Measurements from ENCODE around the gene DDX6.
"Not testable (repeated sequence)": the region's sequence is repeated elsewhere in the genome, so short reads cannot be mapped to it uniquely, and the experiment has no call there.

GRCh38 chr11:118822936-118823510, 32.1 kb upstream of the DDX6 start:
- not testable (repeated sequence) for TF ChIP-seq POLR2A (IDR thresholded peaks at IDR 0.05; ENCODE audit: low read length); GATA1 (IDR thresholded peaks at IDR 0.05; ENCODE audit: low read depth, low read length)

Measured in erythroblast (primary cell).